GM12891 (cell line): Measurements from ENCODE around the gene EYS.

Experiments
- PAX5 ChIP-seq: IDR thresholded peaks from 2 replicates; pipeline ENCODE4 v1.6.1; 2011; ENCODE audit warnings: low read length, moderate library complexity, mild to moderate bottlenecking; ENCODE audit not compliant: insufficient read depth, severe bottlenecking
- POLR2A ChIP-seq: IDR thresholded peaks from 2 replicates; pipeline ENCODE4 v1.6.1; 2011; ENCODE audit warnings: low read depth, low read length, control low read depth
- POLR2AphosphoS5 ChIP-seq: IDR thresholded peaks from 2 replicates; pipeline ENCODE4 v1.6.1; 2011; ENCODE audit warnings: low read depth, low read length, control low read depth
- POU2F2 ChIP-seq: IDR thresholded peaks from 2 replicates; pipeline ENCODE4 v1.6.1; 2011; ENCODE audit warnings: low read depth, mild to moderate bottlenecking, control low read depth, low read length, moderate library complexity
- SPI1 ChIP-seq: IDR thresholded peaks from 2 replicates; pipeline ENCODE4 v1.6.1; 2011; ENCODE audit warnings: low read depth, low read length, control low read depth
- TAF1 ChIP-seq: IDR thresholded peaks from 2 replicates; pipeline ENCODE4 v1.6.1; 2011; ENCODE audit warnings: low read depth, low read length, control low read depth

- TF ChIP-seq POLR2A (no peak), SPI1 (no peak), TAF1 (no peak), POLR2AphosphoS5 (no peak), POU2F2 (no peak), PAX5 (no peak)
Measured at GRCh38 chr6:63940056-63940455, 1767.0 kb downstream of the EYS start.
